NCI-H2029 (cell line): ENCODE measurements around the gene MSGN1.

Experiments
- DNase-seq: peaks from one replicate; lab custom pipeline; 2025; lab: John Stamatoyannopoulos, UW

Gene MSGN1

GRCh38 chr2:17816396-17817245 is at the start of gene MSGN1:
TSS of gene MSGN1 (plus strand) at chr2:17816460. CDS start at chr2:17816519, 59 bp downstream.
- no peak for DNase-seq

GRCh38 chr2:17768894-17769293 is 47.4 kb upstream of the MSGN1 start:
- DNase-seq, result no peak

- no peak for DNase-seq
Observed at GRCh38 chr2:17771956-17772355, 44.3 kb upstream of the MSGN1 start.

- DNase-seq, result no peak
Observed at GRCh38 chr2:17772532-17772931, 43.7 kb upstream of the MSGN1 start.

- no peak for DNase-seq
Observed at GRCh38 chr2:17780546-17780945, 35.7 kb upstream of the MSGN1 start.

- no peak for DNase-seq
Observed at GRCh38 chr2:17781482-17781881, 34.8 kb upstream of the MSGN1 start.

GRCh38 chr2:17786727-17787126 is 29.5 kb upstream of the MSGN1 start:
- no peak for DNase-seq

GRCh38 chr2:17788773-17789172 is 27.5 kb upstream of the MSGN1 start:
- DNase-seq, result no peak

- no peak for DNase-seq
Observed at GRCh38 chr2:17790536-17790935, 25.7 kb upstream of the MSGN1 start.

- no peak for DNase-seq
Observed at GRCh38 chr2:17791121-17791816, 25.0 kb upstream of the MSGN1 start.

- no peak for DNase-seq
Observed at GRCh38 chr2:17791817-17792130, 24.5 kb upstream of the MSGN1 start.

GRCh38 chr2:17792515-17792914 is 23.7 kb upstream of the MSGN1 start:
- DNase-seq, result no peak

- DNase-seq, result no peak
Observed at GRCh38 chr2:17793296-17793695, 23.0 kb upstream of the MSGN1 start.

GRCh38 chr2:17793803-17794354 is 22.4 kb upstream of the MSGN1 start:
- DNase-seq, result no peak

- DNase-seq, result no peak
Observed at GRCh38 chr2:17795309-17795708, 21.0 kb upstream of the MSGN1 start.

GRCh38 chr2:17798338-17798737 is 17.9 kb upstream of the MSGN1 start:
- no peak for DNase-seq

- DNase-seq, result no peak
Observed at GRCh38 chr2:17799301-17800120, 16.7 kb upstream of the MSGN1 start.

- DNase-seq, result no peak
Observed at GRCh38 chr2:17800219-17800618, 16.0 kb upstream of the MSGN1 start.

- no peak for DNase-seq
Observed at GRCh38 chr2:17800693-17801458, 15.4 kb upstream of the MSGN1 start.

- no peak for DNase-seq
Observed at GRCh38 chr2:17803497-17803896, 12.8 kb upstream of the MSGN1 start.

GRCh38 chr2:17804358-17804757 is 11.9 kb upstream of the MSGN1 start:
- DNase-seq, result no peak

- no peak for DNase-seq
Observed at GRCh38 chr2:17805166-17805565, 11.1 kb upstream of the MSGN1 start.
